Breast epithelium (tissue), 3 donors: ENCODE results near the gene PRPF19.

Source experiments
- CTCF ChIP-seq, 3 donors: fragments of 450-650 bp; IDR thresholded peaks; one replicate each; pipeline ENCODE4 v1.5.1; 2016 to 2017; ENCODE audit warnings: antibody characterized with exemption in 3 of 3, mild to moderate bottlenecking in 3 of 3, moderate library complexity in 3 of 3
- POLR2A ChIP-seq: fragments of 450-650 bp; IDR thresholded peaks from one replicate; pipeline ENCODE4 v1.6.1; 2016; ENCODE audit warnings: antibody characterized with exemption, mild to moderate bottlenecking, moderate library complexity
- POLR2AphosphoS5 ChIP-seq, 3 donors: sonication (generic); formaldehyde crosslinking; IDR thresholded peaks; one replicate each; pipeline ENCODE4 v1.6.1; 2017; ENCODE audit warnings: antibody characterized with exemption in 3 of 3

DNA sequence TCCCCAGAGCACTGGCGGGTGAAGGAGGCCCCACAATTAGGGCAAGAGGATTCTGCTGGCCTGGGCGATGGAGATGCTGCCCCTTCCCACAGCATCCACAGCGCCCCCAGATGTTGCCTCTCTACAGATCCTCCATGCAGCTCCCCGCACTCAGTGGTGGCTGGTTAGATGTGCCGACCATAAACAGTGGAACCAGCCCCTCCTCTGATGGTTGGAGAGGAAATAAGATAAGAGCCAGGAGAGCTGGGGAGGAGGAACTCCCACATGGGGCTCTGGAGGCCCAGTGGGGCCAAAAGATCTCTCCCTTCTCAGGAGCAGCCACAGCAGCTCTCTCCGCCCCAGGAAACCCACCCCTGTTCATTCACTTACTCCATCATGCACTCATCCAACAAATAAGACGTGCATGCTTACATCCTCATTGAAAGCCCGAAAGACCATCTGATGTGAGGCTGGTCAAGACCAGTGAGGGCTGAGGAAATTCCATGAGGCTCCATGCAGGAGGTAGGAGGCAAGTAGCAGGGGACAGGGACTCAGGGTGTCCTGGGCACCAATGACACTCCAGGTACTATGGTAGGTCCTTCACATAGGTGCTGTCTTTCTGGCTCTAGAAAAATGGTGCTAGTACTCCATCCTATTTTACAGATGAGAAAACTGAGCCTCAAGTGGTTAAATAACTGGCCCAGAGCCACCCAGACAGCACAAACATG lies 52.1 kb downstream of the PRPF19 start:
- TF ChIP-seq CTCF (IDR thresholded peaks at IDR 0.05): no peak
- TF ChIP-seq POLR2AphosphoS5 (IDR thresholded peaks at IDR 0.05): no peak
- no peak for TF ChIP-seq POLR2A
